Nephron (organoid): ENCODE results near the gene SOS2.

Experiments used
- H3K27ac Mint-ChIP-seq, 3 experiments: 2 replicates each; pipeline ENCODE4 v1.8.0; 2020; ENCODE audit warnings: mixed read lengths in 3 of 3, mild to moderate bottlenecking in 2 of 3, moderate library complexity in 1 of 3
- H3K27me3 Mint-ChIP-seq: 2 replicates; pipeline ENCODE4 v1.8.0; 2021; ENCODE audit warnings: low read depth, mild to moderate bottlenecking, moderate library complexity, mixed read lengths
- H3K36me3 Mint-ChIP-seq: 2 replicates; pipeline ENCODE4 v1.8.0; 2020; ENCODE audit warnings: low read depth, mixed read lengths
- H3K4me1 Mint-ChIP-seq: 2 replicates; pipeline ENCODE4 v1.8.0; 2020; ENCODE audit warnings: mixed read lengths
- H3K4me3 Mint-ChIP-seq, 3 experiments: 2 replicates each; pipeline ENCODE4 v1.8.0; 2020; ENCODE audit warnings: mild to moderate bottlenecking in 3 of 3, mixed read lengths in 3 of 3, moderate library complexity in 2 of 3
- H3K9me3 Mint-ChIP-seq: 2 replicates; pipeline ENCODE4 v1.8.0; 2020; ENCODE audit warnings: mixed read lengths
- TF ChIP-seq, protein P1 (sequence below), 3 experiments: fragments of 200-600 bp; sonication (generic); IDR thresholded peaks; one replicate each; pipeline ENCODE4 v1.5.0; 2021; ENCODE audit warnings: antibody characterized with exemption in 3 of 3; ENCODE audit not compliant: unreplicated experiment in 3 of 3

The SOS2 gene

DNA sequence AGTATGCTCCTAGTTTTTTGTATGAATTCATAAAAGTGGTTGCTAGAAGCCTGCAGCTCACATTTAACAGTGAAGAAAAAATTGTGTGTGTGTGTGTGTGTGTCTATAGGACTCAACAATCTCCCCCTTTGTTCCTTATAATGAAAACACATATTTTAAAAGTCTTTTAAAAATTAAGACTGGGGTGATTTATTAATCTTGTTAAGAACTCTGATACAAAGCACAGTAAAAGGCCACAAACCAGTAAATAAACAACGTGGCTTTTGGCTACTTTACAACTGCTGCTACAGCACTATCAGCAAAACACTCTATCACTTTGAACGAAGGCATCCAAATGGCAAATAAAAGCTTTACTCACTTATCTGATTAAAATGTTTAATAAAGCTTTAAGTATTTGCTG is 114.4 kb downstream of the SOS2 start:
- peak overlapping the region; percentile 98 to 99 (median 98) for H3K27ac Mint-ChIP-seq
- peak overlapping the region; percentile 98 to 99 (median 98) for H3K4me3 Mint-ChIP-seq
- H3K9me3 Mint-ChIP-seq: no peaks in the 10 kb centered on the region
- no peaks in the 10 kb centered on the region for H3K27me3 Mint-ChIP-seq
- peaks cover 57% of the 10 kb centered on the region for H3K36me3 Mint-ChIP-seq
- H3K4me1 Mint-ChIP-seq: peaks cover 18% of the 10 kb centered on the region
- TF ChIP-seq, protein P1, sequence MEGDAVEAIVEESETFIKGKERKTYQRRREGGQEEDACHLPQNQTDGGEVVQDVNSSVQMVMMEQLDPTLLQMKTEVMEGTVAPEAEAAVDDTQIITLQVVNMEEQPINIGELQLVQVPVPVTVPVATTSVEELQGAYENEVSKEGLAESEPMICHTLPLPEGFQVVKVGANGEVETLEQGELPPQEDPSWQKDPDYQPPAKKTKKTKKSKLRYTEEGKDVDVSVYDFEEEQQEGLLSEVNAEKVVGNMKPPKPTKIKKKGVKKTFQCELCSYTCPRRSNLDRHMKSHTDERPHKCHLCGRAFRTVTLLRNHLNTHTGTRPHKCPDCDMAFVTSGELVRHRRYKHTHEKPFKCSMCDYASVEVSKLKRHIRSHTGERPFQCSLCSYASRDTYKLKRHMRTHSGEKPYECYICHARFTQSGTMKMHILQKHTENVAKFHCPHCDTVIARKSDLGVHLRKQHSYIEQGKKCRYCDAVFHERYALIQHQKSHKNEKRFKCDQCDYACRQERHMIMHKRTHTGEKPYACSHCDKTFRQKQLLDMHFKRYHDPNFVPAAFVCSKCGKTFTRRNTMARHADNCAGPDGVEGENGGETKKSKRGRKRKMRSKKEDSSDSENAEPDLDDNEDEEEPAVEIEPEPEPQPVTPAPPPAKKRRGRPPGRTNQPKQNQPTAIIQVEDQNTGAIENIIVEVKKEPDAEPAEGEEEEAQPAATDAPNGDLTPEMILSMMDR (IDR thresholded peaks at IDR 0.05; ENCODE audit: unreplicated experiment in 3 of 3): no peak

DNA sequence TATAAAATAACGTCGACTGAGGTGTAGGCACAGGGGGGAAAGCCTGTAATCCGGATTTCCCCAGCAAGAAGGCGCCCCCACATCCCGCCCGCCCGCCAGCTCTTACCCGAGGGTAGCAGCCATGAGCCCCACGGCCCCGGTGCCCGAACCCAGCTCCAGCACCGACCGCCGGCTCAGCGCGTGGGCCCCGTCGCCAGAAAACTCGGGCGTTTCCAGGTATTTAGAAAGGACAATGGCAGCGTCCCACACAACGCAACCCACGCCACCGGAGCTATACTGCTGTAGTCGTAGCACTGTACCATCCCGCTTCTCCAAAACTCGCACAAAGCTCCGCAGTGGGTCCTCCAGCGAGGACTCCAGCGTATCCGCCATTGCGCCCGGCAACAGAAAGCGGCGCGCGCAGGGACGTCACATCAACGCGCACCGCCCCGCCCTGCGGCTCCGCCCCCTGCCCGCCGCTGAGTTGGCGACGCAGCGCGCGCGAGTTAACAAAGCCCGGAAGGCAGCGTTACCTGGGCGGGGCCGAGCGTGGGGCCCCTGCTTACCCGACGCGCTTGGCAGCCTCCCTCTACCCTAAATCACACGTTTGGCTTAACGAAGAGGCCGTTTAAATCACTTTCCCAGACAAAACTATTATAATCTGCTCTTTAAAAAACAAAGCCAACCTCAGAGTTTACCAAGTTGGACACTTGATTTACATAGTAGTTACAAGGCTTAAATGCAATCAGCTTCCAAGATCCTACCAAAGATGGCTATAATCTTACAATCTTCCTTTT is 115.0 kb downstream of the SOS2 start, which contains the start of gene VCPKMT:
VCPKMT (minus strand) TSS at position 392 of the 776 bp plus-strand sequence; CDS start at position 372, 20 bp downstream.
- Mint-ChIP-seq H3K4me1 (peaks cover 18% of the 10 kb centered on the region), H3K27me3 (no peaks in the 10 kb centered on the region), H3K27ac (peak within 1 kb of the TSS; percentile 98 to 99 (median 98)), H3K4me3 (peak within 1 kb of the TSS; percentile 98 to 99 (median 98)), H3K36me3 (peaks cover 57% of the 10 kb centered on the region), H3K9me3 (no peaks in the 10 kb centered on the region)
- TF ChIP-seq, protein P1 (IDR thresholded peaks at IDR 0.05; ENCODE audit: unreplicated experiment in 3 of 3): no peak

DNA sequence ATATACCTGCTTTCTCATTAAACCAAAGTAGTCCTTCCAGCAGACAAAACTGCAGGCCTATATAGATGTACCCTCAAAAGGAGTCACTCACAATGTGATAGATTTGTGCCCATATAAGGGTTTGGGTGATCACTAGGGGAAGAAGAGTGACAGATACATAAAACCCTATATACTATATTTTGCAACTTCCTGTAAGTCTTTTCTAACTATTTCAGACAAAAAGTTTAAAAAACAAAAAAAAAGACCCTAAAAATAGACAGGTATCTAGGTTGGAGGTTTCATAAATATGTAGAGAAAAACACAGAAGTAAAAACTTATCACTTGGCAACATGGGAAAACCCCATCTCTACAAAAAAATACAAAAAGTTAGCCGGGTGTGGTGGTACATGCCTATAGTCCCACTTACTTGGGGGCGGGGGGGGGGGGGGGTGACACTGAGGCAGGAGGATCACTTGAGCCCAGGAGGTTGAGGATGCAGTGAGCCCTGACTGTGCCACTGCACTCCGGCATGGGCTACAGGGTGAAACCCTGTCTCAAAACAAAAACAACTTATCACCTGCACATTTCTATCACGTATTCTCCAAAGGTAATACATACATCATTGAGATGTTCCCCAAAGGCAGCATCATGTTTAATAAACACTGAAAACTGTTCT is 117.9 kb downstream of the SOS2 start:
- no peaks in the 10 kb centered on the region for H3K9me3 Mint-ChIP-seq
- no peak overlapping the region for H3K27ac Mint-ChIP-seq
- H3K27me3 Mint-ChIP-seq: no peaks in the 10 kb centered on the region
- H3K4me3 Mint-ChIP-seq: peak overlapping the region; percentile 46 to 69 (median 50)
- peaks cover 18% of the 10 kb centered on the region for H3K4me1 Mint-ChIP-seq
- TF ChIP-seq, protein P1 (IDR thresholded peaks at IDR 0.05; ENCODE audit: unreplicated experiment in 3 of 3): no peak
- H3K36me3 Mint-ChIP-seq: peaks cover 65% of the 10 kb centered on the region

- H3K27ac Mint-ChIP-seq: no peak overlapping the region
- H3K4me3 Mint-ChIP-seq: no peak overlapping the region
- TF ChIP-seq, protein P1 (IDR thresholded peaks at IDR 0.05; ENCODE audit: unreplicated experiment in 3 of 3): no peak
- H3K36me3 Mint-ChIP-seq: peaks cover 55% of the 10 kb centered on the region
- H3K4me1 Mint-ChIP-seq: peaks cover 2% of the 10 kb centered on the region
- no peaks in the 10 kb centered on the region for H3K9me3 Mint-ChIP-seq
- H3K27me3 Mint-ChIP-seq: no peaks in the 10 kb centered on the region
These were observed 120.9 kb downstream of the SOS2 start for GRCh38 chr14:50110323-50111037.

DNA sequence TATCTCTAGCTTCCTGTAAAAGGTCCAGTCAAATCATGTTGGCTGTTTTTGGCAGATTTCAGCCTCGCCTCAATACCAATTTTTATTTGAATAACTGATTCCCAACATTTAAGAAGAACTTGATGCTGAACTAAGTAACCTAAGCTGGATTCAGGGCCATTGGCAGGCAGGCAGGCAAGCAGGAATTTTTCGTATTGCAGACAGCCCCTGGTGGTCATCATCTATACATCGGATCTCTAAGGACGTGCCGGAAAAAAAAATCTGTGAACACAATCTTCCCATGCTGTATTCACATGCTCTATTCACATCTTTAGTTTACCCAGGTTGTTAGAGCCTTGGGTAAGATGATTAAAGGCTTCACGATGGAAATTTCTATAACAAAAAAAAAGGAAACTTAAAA is 122.0 kb downstream of the SOS2 start:
- peaks cover 51% of the 10 kb centered on the region for H3K36me3 Mint-ChIP-seq
- TF ChIP-seq, protein P1 (IDR thresholded peaks at IDR 0.05; ENCODE audit: unreplicated experiment in 3 of 3): peak; percentile 35 to 44 (median 39)
- no peaks in the 10 kb centered on the region for H3K4me1 Mint-ChIP-seq
- no peaks in the 10 kb centered on the region for H3K9me3 Mint-ChIP-seq
- H3K4me3 Mint-ChIP-seq: no peak overlapping the region
- peak overlapping the region in 1 of 3 experiments; percentile 60 for H3K27ac Mint-ChIP-seq
- H3K27me3 Mint-ChIP-seq: no peaks in the 10 kb centered on the region
